ENCODE data around the gene SLC1A5.
A peak's percentile ranks its signal among the peaks of the same experiment; 100 is the strongest.

Gene SLC1A5

GRCh38 chr19:46746281-46747057, 41.9 kb downstream of the SLC1A5 start, which contains the start of gene STRN4:
STRN4 (minus strand) TSS chr19:46746450; CDS start chr19:46746430, 20 bp downstream.
- Histone ChIP-seq H3K27ac (peak within 1 kb of the TSS; percentile 76), H3K27me3 (ENCODE audit: insufficient read depth, low read depth) (no peaks in the 10 kb centered on the region), H3K36me3 (ENCODE audit: insufficient read depth) (no peaks in the 10 kb centered on the region), H3K4me2 (peak within 1 kb of the TSS; percentile 83), H3K9ac (peak within 1 kb of the TSS; percentile 94), H3K79me2 (ENCODE audit: insufficient read depth, low read depth) (peaks cover 49% of the 10 kb centered on the region), H3K4me3 (IDR thresholded peaks at IDR 0.05; ENCODE audit: insufficient read depth, low read depth, low read length) (peak within 1 kb of the TSS; percentile 72), H2AFZ (ENCODE audit: low read depth) (peak within 1 kb of the TSS; percentile 86), H4K20me1 (ENCODE audit: insufficient read depth) (peaks cover 27% of the 10 kb centered on the region), H3K4me1 (ENCODE audit: low read depth, poor library complexity, severe bottlenecking) (peaks cover 30% of the 10 kb centered on the region)
- no peak for TF ChIP-seq CTCF (conservative IDR thresholded peaks at IDR 0.05; ENCODE audit: low read depth, low read length)

- no peaks in the 10 kb centered on the region for H3K27me3 ChIP-seq (ENCODE audit: insufficient read depth, low read depth)
- H3K27ac ChIP-seq, result peak within 1 kb of the TSS; percentile 76
- peaks cover 57% of the 10 kb centered on the region for H3K79me2 ChIP-seq (ENCODE audit: insufficient read depth, low read depth)
Observed at GRCh38 chr19:46745521-46746280, 42.7 kb downstream of the SLC1A5 start, which contains the start of gene FKRP. FKRP (plus strand) TSS chr19:46746057; CDS start chr19:46755451, 9,394 bp downstream.

GRCh38 chr19:46745030-46745429, 43.4 kb downstream of the SLC1A5 start:
- H3K9ac ChIP-seq, result peak overlapping the region; percentile 94
- H3K27ac ChIP-seq, result no peak overlapping the region
- no peak for TF ChIP-seq CTCF (conservative IDR thresholded peaks at IDR 0.05; ENCODE audit: low read depth, low read length)
- H3K4me2 ChIP-seq, result peak overlapping the region; percentile 81
- H2AFZ ChIP-seq (ENCODE audit: low read depth), result no peak overlapping the region
- peaks cover 38% of the 10 kb centered on the region for H4K20me1 ChIP-seq (ENCODE audit: insufficient read depth)
- H3K36me3 ChIP-seq (ENCODE audit: insufficient read depth), result no peaks in the 10 kb centered on the region
- no peaks in the 10 kb centered on the region for H3K27me3 ChIP-seq (ENCODE audit: insufficient read depth, low read depth)
- peak overlapping the region; percentile 72 for H3K4me3 ChIP-seq (IDR thresholded peaks at IDR 0.05; ENCODE audit: insufficient read depth, low read depth, low read length)
- peaks cover 30% of the 10 kb centered on the region for H3K4me1 ChIP-seq (ENCODE audit: low read depth, poor library complexity, severe bottlenecking)
- H3K79me2 ChIP-seq (ENCODE audit: insufficient read depth, low read depth), result peaks cover 63% of the 10 kb centered on the region

More at GRCh38 chr19:46745521-46746280, 42.7 kb downstream of the SLC1A5 start, which contains the start of gene FKRP:
- peaks cover 31% of the 10 kb centered on the region for H4K20me1 ChIP-seq (ENCODE audit: insufficient read depth)
- H3K4me3 ChIP-seq (IDR thresholded peaks at IDR 0.05; ENCODE audit: insufficient read depth, low read depth, low read length), result peak within 1 kb of the TSS; percentile 72
- peak within 1 kb of the TSS; percentile 83 for H3K4me2 ChIP-seq
- H3K4me1 ChIP-seq (ENCODE audit: low read depth, poor library complexity, severe bottlenecking), result peaks cover 30% of the 10 kb centered on the region
- H3K36me3 ChIP-seq (ENCODE audit: insufficient read depth), result no peaks in the 10 kb centered on the region
- peak within 1 kb of the TSS; percentile 94 for H3K9ac ChIP-seq
- TF ChIP-seq CTCF (conservative IDR thresholded peaks at IDR 0.05; ENCODE audit: low read depth, low read length), result no peak
- H2AFZ ChIP-seq (ENCODE audit: low read depth), result peak within 1 kb of the TSS; percentile 86

GRCh38 chr19:46744005-46744691, 44.2 kb downstream of the SLC1A5 start:
- peaks cover 30% of the 10 kb centered on the region for H3K4me1 ChIP-seq (ENCODE audit: low read depth, poor library complexity, severe bottlenecking)
- no peak overlapping the region for H3K27ac ChIP-seq
- H3K4me3 ChIP-seq (IDR thresholded peaks at IDR 0.05; ENCODE audit: insufficient read depth, low read depth, low read length), result no peak overlapping the region
- peaks cover 72% of the 10 kb centered on the region for H3K79me2 ChIP-seq (ENCODE audit: insufficient read depth, low read depth)
- H3K4me2 ChIP-seq, result peak overlapping the region; percentile 81
- TF ChIP-seq CTCF (conservative IDR thresholded peaks at IDR 0.05; ENCODE audit: low read depth, low read length), result no peak
- no peaks in the 10 kb centered on the region for H3K36me3 ChIP-seq (ENCODE audit: insufficient read depth)
- no peak overlapping the region for H2AFZ ChIP-seq (ENCODE audit: low read depth)
- H4K20me1 ChIP-seq (ENCODE audit: insufficient read depth), result peaks cover 46% of the 10 kb centered on the region
- no peaks in the 10 kb centered on the region for H3K27me3 ChIP-seq (ENCODE audit: insufficient read depth, low read depth)
- H3K9ac ChIP-seq, result no peak overlapping the region
